DMS114 treated with DMSO at 0.1 percent for 48 hours (cell line): ENCODE measurements around the gene PTPRA.

ENCODE experiments used
- DNase-seq: peaks from one replicate; lab custom pipeline; 2025; ENCODE audit not compliant: unreplicated experiment; lab: John Stamatoyannopoulos, UW

Gene PTPRA

DNA sequence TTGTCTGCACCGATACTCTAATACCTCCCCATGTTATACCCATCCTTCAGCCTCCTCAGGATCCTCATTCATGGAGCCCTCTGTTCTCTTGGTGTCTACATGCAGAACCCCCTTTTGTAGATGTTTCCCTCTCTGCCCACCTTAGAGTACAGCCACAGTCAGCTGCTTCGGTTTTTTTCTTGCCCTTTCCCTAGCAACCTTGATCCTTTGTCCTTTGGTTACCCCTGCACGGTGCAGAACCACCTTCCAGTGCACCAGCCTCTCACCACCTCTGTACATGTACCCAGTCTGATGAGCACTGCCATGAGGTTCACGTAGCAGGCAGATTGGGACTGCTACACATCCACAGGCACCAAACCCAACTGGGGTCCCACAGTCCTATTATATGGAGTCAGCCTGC, 25.5 kb upstream of the PTPRA start:
- DNase-seq = no peak

DNA sequence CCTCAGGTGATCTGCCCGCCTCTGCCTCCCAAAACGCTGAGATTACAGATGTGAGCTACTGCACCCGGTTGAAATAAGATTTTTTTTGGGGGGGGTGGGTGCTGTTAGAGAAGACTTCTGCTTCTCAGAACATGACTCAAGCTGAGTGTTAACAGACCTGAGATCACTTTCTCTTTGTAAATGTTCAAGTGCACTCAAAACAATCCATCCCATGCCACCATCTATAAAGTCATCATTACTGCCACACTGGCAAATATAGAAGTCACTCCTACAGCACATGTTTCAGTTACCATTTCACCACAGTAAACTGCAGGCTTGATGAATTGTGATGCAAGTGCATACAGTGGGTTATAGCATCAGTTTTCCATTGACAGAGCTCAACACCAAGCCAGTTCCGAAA, 23.8 kb upstream of the PTPRA start:
- no peak for DNase-seq

DNA sequence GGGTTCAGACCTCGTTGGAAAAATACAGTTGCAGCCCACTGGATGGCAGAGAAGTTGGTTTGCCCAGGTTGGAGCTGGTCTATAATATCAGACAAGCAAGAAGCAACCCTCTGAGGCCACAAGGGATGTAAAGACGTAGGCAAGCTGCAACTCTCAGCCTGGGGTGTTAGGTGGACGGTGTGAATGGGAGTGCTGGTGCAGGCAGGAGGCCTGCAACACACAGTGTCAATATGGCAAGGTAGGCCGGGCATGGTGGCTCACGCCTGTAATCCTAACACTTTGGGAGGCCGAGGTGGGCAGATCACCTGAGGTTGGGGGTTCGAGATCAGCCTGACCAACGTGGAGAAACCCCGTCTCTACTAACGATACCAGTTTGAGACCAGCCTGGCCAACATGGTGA, 22.2 kb upstream of the PTPRA start:
- no peak for DNase-seq

DNA sequence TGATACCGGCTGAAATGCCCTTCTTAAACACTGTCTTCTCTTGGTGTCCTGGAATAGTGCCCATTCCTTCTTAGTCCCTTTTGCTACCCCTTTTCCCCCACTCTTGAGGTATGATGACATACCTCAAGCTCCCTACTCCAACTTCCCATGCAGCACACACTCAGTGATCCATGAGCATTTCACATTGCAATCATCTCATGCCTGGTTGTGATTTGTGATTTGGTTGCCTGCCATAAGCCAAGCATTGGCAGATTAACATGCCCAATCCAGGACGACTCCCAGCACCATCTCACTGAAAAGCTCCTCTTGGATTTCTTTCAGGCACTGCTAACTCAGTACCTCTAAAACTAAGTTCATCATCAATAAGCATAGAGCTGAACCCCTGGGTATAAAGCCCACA, 14.7 kb upstream of the PTPRA start:
- no peak for DNase-seq

DNA sequence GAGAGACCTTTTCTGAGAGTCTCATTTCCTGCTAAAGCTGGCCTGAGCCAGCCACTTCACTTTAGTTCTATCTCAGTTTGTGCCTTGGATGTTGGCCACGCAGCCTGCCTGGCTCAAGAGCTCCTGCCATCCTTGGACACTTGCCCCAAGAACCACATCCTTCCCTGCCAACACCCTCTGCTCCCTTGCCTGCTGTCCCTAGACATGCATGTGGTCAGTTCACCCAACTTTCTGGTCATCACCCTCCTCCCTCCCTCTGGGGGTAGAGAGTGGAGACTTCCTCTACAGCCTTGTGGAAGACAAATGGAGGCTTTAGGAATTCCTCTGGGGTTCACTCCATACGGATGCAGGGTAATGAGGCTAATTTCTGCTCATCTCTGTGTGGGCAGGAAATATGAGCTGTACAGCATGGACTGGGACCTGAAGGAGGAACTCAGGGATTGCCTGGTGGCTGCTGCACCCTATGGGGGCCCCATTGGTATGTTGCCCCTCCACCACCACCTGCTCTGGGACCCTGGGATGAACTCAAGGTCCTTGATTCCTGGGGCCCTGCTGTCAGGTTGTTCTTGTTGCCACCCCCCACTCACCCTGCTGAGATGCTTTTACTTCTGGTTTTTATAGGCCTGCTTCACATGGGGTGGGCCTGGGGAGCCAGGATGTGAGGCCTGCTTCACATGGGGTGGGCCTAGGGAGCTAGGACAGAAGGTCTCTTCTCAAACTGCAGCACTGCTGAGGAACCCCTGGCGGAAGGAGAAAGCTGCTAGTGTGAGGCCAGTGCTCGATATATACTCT, 13.8 kb upstream of the PTPRA start:
- DNase-seq = no peak

DNA sequence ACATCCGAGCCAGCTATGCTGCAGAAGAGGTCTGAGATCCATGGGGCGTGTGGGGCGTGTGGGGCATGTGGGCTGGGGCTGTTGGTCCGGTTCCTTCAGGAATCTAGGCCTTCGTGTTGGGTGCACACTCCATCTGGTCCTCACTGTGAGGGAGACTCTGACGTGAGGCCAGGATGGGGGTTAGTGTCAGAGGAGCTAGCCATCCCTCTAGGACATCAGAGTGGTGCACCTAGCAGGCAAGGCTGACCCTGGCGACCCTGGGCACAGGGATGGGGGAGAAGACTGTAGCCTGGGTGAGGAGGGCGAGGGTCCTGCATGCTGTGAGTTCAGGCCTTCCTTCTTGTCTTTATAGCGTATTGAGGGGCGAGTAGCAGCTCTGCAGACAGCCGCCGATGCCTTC, 8.7 kb upstream of the PTPRA start:
- no peak for DNase-seq

DNA sequence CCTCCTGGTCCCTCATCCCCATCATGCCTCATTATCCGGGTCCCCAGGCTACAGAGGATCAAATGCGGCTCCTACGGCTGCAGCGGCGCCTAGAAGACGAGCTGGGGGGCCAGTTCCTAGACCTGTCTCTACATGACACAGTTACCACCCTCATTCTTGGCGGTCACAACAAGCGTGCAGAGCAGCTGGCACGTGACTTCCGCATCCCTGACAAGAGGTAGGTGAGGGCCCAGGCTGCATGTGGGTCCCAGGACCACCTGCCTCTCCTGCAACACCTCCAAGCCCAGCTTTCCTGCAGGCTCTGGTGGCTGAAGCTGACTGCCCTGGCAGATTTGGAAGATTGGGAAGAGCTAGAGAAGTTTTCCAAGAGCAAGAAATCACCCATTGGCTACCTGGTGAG, 8.2 kb upstream of the PTPRA start:
- no peak for DNase-seq

DNA sequence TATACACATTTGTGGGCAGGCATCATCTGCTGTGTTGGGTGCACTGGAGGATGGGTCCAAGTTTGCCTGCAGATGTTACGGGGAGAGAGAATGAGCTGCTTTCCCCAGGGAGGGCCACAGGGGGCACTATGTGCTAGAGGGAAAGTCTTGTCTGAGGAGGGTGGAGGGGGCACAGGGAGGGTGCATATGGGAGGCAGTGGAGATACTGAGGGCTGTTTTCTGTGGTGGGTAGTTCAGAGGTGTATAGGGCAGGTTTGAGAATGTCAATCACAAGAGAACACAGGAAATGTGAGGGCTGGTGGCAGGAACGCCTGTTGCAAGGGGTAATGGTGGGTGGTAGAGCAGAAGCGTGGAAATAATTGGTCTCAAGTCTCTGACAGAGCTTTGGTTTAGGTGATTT, 7.7 kb upstream of the PTPRA start:
- DNase-seq = no peak

DNA sequence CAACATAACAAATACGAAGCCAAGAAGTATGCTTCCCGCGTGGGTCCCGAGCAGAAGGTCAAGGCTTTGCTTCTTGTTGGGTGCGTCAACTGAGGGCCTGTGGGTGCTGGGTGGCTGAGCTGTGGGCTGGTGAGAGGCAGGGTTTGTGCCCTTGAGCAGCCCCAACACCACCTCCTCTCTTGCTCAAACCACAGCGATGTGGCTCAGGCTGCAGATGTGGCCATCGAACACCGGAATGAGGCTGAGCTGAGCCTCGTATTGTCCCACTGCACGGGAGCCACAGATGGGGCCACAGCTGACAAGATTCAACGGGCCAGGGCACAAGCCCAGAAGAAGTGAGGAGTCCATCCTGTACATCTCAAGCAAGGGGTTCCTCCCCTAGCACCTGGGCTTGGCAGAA, 7.0 kb upstream of the PTPRA start:
- no peak for DNase-seq

DNA sequence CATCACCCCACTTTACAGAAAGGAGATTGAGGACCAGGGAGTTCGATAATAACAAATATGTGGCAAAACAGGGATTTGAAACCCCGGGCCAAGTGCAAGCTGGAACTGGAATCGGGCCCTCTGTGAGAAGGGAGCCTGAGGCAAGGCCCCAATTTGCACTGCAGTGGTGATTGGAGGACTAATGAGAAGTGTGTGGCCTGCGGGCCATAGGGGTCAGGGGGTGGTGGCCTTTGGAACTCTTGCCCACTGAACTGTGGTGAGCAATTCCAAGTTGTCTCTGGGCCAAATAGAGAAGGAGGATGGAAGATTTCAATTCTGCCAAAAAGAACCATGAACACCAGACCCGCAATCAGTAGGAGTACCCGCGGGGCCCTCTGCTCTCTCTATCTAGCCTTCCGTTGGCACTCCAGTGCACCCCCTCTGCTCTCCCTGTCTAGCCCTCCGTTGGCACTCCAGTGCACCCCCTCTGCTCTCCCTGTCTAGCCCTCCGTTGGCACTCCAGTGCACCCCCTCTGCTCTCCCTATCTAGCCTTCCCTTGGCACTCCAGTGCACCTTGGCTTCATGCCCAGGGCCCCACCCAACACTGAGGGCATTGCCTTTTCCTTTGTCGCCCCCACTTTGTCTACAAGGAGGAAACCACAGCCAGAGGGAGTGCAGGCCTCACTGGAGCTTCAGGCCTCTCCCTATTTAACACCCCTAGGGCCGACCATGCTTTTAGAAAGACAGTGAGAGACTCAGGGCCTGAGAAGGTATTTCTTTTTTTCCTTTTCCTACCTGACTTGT, 6.0 kb upstream of the PTPRA start:
- no peak for DNase-seq

DNA sequence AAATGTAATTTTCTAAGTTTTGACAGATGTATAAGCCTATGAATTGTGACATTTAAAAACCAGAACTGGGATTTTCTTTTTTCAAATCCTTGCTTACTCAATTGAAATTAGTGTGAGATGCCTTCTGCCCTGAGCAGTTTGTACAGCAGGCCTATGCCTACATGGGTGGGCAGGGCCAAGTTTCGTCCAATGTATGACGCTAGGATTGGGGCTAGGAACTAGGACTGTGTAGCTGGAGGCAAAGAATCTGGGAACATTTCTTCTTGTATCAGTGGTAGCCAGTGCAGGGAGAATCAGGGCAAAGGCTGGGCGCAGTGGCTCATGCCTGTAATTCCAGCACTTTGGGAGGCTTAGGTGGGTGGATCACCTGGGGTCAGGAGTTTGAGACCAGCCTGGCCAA, 3.9 kb upstream of the PTPRA start:
- DNase-seq = no peak

DNA sequence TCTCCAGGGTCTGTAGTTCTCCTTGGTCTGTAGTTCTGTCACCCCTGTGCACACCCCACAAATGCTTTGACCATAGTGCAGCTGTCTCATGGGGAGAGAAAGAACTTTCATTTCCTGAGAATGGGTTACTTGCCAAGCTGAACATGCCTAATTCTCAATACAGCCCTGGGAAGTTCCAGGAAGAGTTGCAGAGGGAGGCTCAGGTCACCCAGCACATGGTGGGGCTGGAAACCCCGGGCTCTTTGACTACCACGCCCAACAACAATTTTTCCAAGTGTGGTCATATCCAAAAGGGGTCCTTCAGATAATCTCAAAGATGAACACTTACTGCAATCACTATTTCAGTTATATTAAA, 2.2 kb upstream of the PTPRA start:
- no peak for DNase-seq

DNA sequence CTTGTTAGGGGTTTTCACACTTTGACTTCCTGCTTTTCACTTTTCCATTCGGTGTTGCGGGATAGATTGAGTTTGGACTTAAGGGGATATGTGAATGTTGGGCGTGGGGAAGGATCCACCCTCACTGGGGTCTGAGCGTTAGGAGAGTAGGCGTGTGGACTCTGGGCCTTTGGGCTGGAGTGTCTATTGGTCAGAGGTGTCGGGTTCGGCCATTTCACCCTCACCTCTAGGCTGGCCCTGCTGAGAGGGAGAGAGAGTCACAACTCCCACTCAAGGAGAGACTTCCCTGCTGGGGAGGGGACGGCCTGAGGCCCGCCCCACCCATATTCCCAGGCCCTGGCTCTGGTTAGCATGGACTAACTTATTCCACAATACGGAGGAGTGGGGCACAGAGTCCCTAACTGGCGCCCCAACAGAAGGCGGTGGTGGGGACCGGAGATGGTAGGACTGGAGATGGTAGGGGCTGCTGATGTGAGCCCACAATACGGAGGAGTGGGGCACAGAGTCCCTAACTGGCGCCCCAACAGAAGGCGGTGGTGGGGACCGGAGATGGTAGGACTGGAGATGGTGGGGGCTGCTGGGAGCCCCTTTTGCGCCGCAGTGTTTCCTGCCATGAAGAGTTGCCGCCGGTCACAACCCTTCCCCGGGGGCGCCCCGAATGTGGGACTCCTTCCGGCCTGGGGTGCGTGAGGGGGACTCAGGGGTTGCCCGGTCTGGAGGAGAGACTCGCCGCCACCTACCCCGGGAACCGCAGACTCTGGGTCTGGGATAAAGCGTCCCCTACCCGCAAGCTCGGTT, 1.4 kb upstream of the PTPRA start:
- no peak for DNase-seq

DNA sequence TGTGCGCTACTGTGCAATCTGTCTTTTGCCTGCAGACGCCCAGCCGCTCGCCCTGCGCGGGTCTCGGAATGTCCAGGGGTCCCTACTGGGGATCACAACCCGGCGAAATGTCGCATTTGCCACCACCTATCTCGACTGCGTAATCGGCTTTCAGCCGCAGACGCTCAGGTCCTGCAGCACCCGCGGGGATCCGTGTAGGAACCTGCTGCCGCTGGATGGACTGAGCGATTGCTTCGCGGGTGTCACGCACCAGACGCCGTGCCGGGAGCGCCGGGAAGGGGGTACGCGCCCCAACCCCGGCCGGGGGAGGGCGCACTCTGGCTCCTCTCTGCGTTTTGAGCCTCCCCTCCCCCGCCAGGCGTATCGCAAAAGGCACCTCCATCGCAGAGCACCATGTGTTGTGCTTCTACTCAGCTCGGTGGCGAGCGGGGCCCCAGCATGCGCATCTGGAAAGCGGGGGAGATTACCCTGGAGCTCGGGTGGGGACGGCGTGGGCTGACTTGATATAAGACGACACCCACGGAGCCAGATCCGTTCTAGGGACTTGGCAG, 747 bp upstream of the PTPRA start:
- DNase-seq = peak; percentile 18

DNA sequence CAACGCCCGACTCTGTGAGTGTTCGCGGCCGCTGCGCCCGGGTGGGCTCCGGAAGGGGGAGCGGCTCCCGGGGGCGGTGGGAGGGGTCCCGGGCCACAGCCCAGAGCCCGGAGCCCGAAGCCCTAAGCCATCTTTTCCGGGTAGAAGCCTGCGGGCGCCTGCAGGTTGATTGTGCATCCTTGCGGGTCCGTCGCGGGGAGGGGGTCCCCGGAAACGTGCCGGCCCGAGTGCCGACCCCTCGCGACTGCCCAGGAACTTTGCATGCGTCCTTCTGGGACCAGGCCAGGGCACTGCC, 413 bp downstream of the PTPRA start:
- DNase-seq = no peak

DNA sequence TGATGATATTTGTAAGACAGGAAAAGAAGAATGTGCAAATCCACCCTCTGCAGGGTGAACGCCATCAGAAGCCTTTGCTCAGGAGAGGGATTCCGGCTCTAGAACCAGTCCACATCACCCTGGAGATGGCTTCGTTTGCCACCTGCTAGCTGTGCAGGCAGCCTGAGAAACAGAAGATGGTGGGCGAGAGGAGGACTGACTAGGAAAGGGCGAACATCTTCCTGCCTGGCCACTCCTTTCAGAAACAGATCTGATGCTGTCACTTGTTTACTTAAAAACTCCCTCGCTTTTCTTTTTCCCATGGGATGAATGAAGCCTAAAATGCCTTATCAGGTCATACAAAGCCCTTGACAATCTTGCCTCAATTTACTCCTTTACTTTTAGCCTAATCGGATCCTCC, 1.2 kb downstream of the PTPRA start:
- DNase-seq = no peak

DNA sequence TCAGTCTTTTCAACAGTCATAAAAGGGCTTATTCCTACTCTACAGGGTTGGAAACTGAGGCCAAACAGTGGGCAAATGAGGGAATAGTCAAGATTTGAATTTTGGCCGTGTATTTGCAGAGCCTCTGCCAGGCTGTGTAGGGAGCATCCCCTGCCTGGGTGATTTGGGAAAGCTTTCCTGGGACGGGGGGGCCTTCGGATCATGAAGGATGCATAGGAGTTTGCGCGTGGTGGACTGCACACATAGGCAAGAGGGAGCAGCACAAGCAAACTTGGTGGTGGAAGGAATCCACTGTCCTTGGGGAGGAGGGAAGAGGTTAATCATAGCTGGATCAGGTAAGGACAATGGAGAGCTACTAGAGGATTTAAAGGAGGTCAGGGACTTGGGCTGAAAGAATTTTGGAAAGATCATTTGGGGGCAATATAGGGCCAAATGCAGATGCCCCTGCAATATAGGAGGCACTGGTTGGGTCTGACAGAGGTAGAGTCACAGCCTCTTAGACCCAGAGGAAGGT, 2.5 kb downstream of the PTPRA start:
- no peak for DNase-seq

DNA sequence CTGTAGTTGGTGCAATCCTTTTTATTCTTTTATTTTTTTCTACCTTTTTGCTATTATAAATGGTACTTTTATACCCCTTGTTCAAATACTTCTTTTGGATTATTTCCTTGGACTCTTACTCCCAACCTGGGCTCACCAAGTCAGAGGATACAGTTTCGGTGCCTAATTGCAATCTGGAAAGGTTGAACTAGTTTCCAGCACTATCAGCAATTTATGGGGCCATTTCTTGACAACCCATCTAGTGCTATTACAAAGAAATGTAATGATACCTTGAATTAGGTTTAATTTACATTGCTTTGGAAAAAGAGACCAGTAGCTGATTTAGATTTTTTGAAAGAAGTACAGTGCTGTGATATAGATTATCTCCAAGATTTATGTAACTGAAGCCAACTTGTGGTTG, 5.2 kb downstream of the PTPRA start:
- no peak for DNase-seq

DNA sequence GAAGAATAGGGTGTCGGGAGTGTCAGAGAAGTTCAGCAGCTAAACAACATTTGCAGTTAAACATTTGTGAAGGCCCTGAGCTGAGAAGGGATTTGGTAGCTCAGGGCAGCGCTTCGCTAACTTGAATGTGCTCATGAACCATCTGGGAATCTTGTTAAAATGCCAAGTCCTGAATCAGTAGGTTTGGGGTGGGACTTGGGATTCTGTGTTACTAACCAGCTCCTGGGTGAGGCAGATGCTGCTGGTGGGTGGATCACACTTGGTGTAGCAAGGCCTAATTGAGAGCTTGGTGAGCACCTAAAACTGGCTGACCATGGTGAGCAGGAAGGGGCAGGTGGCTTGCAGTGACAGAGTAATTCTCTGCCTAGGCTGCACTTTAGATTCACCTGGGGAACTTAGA, 5.9 kb downstream of the PTPRA start:
- no peak for DNase-seq

DNA sequence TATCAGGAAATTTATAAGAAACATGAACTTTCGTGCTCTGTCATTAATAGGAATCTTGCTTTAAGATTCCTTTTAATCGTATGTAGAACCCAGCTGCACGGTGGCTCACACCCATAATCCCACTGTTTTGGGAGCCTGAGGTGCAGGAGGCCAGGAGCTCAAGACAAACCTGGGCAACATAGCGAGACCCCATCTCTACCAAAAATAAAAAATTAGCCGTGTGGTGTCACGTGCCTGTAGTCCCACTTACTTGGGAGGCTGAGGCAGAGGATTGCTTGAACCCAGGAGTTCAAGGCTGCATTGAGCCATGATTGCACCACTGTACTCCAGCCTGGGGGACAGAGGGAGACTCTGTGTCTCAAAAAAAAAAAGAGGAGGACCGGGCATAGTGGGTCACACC, 7.4 kb downstream of the PTPRA start:
- DNase-seq = no peak

DNA sequence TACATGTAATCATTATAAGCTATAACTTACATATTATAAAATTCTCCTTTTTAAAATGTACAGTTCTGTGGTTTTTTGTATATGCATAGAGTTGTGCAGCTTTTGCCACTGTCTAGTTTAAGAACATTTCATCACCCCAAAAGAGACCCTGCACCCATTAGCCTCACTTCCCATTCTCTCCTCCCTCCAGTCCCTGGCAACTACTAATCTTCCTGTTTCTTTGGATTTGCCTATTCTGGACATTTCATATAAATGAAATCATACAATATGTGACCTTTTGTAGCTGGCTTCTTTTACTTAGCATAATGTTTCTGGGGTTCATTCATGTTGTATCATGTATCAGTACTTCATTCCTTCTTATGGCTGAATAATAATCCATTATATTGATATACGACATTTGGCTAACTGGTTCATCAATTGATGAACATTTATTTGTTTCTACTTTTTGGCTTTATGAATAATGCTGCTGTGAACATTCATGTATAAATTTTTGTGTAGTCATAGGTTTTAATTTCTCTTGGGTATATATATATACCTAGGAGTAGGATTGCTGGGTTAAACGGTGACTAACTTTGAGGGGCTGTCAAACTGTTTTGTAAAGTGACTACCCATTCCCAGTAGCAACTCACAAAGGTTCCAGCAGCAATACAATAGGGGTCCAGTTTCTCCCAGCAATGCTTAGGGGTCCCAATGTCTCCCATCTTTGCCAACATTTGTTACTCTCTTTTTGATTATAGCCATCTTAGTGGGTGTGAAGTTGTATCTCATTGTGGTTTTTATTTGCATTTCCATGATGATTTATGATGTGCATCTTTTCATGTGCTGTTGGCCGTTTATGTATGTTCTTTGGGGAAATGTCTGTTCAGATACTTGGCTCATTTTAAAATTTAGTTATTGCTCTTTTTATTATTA, 10.7 kb downstream of the PTPRA start:
- DNase-seq = no peak
